Fibroblast of villous mesenchyme (primary cell): ENCODE results near the gene GHITM. TPM values are rescaled to one million over a fixed set of nuclear protein-coding genes. Genes with fewer than 3 reads are reported as not detected.
"Not testable (repeated sequence)": the region's sequence is repeated elsewhere in the genome, so short reads cannot be mapped to it uniquely, and the experiment has no call there.

Experiments used
- DNase-seq: peaks from one replicate; pipeline ENCODE4 v3.0.0-alpha.2; 2010; ENCODE audit warnings: low read depth
- H3K4me3 ChIP-seq: 2 replicates; pipeline ENCODE4 v1.5.1; 2011; ENCODE audit warnings: low read depth, mild to moderate bottlenecking, low read length
- total RNA-seq: library from RNA; depleted of rRNA; stranded (reverse); fragments of >200 nt; gene quantifications from 2 replicates; pipeline ENCODE4 v1.2.3, GENCODE V29; 2012
- TF ChIP-seq, protein P1 (sequence below): IDR thresholded peaks from 2 replicates; pipeline ENCODE4 v1.5.1; 2012; ENCODE audit warnings: low read depth, mild to moderate bottlenecking, low read length; ENCODE audit not compliant: insufficient read depth

GHITM gene
- total RNA-seq, 1 donor: 185 TPM

DNA sequence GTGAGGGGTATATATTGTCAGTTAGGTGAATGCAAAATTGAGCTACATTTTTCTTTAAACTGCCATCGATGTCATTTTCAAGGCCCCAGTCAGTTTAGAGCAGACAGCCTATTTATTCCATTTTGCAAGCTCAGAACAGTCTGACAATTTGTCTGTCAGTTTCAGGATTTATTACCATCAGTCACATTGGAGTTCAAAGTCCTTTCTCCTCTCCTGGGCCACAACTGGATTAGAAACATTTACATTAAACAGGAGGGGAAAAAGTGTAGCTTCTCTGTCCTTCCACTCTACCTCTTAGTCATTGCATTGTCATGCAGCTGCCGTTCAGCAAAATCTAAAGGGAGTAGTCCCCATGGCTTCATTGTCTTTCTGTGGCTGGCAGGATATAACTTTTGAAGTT lies 3.5 kb upstream of the GHITM start:
- TF ChIP-seq, protein P1, sequence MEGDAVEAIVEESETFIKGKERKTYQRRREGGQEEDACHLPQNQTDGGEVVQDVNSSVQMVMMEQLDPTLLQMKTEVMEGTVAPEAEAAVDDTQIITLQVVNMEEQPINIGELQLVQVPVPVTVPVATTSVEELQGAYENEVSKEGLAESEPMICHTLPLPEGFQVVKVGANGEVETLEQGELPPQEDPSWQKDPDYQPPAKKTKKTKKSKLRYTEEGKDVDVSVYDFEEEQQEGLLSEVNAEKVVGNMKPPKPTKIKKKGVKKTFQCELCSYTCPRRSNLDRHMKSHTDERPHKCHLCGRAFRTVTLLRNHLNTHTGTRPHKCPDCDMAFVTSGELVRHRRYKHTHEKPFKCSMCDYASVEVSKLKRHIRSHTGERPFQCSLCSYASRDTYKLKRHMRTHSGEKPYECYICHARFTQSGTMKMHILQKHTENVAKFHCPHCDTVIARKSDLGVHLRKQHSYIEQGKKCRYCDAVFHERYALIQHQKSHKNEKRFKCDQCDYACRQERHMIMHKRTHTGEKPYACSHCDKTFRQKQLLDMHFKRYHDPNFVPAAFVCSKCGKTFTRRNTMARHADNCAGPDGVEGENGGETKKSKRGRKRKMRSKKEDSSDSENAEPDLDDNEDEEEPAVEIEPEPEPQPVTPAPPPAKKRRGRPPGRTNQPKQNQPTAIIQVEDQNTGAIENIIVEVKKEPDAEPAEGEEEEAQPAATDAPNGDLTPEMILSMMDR: no peak
- no peak overlapping the region for H3K4me3 ChIP-seq
- no peak for DNase-seq

DNA sequence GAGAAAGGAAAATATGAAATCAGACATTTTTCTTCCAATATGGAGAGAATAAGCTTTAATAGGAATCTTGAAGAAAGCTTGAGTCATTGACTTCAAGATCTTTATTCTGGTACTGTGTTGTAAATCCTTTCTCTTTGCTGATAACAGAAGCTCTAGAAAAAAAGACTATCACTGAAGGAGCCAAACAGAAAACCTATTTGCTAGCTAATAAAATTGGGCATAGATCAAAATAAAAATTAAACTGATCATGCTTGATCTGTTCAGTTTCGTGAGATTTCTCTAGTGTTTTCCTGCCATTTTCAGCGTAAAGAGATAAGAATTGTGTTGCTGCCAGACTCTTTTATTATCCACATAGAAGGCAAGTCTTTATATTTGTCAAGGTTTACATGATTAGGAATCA lies 1.5 kb upstream of the GHITM start:
- H3K4me3 ChIP-seq: no peak overlapping the region
- TF ChIP-seq, protein P1: no peak
- no peak for DNase-seq

DNA sequence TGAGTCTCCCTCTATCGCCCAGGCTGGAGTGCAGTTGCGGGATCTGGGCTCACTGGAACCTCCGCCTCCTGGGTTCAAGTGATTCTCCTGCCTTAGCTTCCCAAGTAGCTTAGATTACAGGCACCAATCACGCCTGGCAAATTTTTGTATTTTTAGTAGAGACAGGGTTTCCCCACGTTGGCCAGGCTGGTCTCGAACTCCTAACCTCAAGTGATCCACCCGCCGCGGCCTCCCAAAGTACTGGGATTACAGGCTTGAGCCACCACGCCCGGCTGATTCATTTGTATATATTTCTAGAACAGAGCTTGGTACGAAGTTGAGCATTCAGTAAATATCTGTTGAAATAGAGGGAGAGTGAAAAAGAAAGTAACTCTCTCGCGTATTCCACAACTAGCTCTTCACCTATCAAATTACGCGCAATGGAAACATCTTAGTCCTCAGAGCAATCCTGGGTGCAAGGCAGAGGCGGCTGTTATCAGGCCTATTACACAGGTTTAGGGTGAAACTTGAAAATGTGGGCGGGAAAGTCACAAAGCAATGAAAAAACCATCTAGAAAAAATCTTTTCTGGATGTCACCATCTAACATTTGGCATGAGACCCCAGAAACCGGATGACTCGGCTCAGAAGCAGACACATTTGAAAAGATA lies 707 bp upstream of the GHITM start:
- DNase-seq: peak; percentile 91
- H3K4me3 ChIP-seq: peak overlapping the region; percentile 96
- TF ChIP-seq, protein P1: no peak

DNA sequence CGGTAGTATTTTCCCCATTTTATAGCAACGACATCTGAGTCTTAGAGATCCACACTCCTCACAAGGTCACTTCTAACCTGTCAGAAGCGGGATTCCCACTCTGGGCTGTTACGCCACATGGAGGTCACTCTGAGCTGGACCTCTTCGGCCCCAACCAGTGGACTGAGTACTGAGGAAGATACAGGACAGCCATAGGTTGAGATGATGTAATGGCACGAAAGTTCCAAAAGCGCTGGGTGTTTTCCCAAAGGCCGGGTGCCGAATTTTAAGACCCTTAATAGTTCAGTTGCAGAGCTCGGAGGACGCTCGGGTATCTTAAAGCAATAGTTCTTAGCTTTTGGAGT lies 699 bp downstream of the GHITM start:
- H3K4me3 ChIP-seq: peak overlapping the region; percentile 96
- TF ChIP-seq, protein P1: no peak
- DNase-seq: peak; percentile 60

DNA sequence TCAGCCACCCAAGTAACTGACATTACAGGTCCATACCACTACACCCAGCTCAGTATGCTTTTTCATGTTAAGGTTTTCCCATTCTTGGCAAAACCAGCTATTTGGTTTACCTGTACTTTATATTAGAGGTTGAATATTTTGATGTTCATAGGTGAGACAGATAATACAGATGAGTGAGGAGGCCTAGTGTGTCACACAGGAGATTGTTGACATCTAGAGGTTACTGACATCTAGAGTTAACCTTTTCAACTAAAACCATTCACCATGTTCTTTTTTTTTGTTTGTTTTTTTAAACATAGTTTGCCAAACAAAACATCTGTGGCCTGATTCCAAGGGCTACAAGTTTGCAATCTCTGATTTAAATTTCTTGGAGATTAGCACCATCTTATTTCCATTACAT lies 8.0 kb downstream of the GHITM start:
- TF ChIP-seq, protein P1: no peak
- DNase-seq: no peak
- no peak overlapping the region for H3K4me3 ChIP-seq

DNA sequence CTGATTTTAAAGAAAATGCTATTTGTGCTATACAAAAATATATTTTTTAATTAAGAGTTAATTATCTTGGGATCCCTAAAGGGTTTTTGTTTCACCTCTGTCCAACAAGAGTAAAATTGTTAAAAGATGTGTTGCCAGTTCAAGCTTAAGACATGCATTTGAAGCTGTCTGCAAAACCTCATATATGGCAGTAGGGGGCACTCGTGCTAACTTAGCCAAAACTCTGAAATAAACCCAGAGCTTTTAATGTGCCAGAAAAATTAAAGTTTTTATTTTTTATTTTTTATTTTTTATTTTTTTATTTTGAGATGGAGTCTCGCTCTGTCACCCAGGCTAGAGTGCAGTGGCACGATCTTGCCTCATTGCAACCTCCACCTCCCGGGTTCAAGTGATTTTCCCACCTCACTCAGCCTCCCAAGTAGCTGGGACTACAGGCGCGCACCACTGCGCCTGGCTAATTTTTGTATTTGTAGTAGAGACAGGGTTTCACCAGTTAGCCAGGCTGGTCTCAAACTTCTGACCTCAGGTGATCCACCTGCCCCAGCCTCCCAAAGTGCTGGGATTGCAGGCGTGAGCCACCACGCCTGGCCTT lies 8.8 kb downstream of the GHITM start:
- H3K4me3 ChIP-seq: not testable (repeated sequence)
- peak; percentile 58 for DNase-seq
- TF ChIP-seq, protein P1: peak; percentile 73

DNA sequence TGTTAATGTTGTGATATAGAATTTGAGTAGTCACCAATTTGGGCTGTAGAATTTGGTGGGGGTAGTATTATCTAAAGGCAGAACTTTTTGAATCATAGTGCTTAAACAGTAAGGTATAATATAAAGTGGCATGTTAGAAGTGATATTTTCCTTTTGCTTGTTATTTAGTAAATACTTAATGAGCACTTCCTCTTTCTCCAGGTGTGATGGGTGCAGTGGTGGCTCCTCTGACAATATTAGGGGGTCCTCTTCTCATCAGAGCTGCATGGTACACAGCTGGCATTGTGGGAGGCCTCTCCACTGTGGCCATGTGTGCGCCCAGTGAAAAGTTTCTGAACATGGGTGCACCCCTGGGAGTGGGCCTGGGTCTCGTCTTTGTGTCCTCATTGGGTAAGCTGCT lies 10.5 kb downstream of the GHITM start:
- no peak for DNase-seq

More for the DNA sequence above, 10.5 kb downstream of the GHITM start:
- H3K4me3 ChIP-seq: no peak overlapping the region
- TF ChIP-seq, protein P1: no peak
